Astrocyte (in vitro differentiated cells and primary cell): Measurements from ENCODE around the gene CCSER2.

Experiments used
- EZH2 ChIP-seq: IDR thresholded peaks from 2 replicates; pipeline ENCODE4 v1.6.1; 2012; ENCODE audit warnings: mild to moderate bottlenecking, low read length, inconsistent platforms; ENCODE audit not compliant: insufficient read depth
- TF ChIP-seq, protein P1 (sequence below): IDR thresholded peaks from 2 replicates; pipeline ENCODE4 v1.5.1; 2011; ENCODE audit warnings: low read depth, mild to moderate bottlenecking, inconsistent platforms, low read length, moderate library complexity; ENCODE audit not compliant: insufficient read depth

DNA sequence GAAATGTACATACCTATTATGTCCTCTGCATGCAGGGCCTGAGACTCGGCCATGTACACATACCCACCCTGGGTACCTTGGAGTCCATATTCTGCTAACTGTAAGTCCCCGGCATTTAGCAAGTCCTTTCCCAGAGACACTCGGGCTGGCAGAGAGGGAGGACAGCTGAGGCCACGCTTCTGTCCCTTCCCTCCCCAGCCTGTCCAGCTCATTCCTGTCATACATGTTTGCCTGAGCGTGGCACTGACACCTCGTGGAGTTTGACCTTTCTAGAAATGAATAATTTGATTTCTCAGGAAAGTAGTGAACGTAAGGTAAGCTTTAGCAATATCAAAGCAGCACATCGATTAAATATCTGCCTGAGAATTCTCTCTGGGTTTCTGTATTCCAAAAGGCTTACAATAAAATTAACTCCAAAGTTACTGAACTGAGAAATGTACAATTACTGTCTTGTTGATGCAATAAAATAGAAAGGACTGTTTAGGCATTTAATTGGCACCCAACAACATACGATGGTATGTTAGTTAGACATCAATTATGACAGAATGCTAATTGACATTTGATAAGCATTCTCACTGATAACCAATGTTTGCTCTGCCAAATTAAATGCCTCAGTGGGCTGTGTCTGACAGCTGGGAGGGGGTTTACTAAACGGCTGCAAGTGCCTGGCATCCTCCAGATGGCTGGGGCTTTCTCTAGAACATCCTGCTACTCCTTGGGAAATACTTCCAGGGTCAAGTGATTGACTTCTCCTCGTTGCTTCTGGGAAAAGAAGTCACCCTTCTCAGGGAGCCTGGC, 221.2 kb downstream of the CCSER2 start:
- TF ChIP-seq, protein P1, sequence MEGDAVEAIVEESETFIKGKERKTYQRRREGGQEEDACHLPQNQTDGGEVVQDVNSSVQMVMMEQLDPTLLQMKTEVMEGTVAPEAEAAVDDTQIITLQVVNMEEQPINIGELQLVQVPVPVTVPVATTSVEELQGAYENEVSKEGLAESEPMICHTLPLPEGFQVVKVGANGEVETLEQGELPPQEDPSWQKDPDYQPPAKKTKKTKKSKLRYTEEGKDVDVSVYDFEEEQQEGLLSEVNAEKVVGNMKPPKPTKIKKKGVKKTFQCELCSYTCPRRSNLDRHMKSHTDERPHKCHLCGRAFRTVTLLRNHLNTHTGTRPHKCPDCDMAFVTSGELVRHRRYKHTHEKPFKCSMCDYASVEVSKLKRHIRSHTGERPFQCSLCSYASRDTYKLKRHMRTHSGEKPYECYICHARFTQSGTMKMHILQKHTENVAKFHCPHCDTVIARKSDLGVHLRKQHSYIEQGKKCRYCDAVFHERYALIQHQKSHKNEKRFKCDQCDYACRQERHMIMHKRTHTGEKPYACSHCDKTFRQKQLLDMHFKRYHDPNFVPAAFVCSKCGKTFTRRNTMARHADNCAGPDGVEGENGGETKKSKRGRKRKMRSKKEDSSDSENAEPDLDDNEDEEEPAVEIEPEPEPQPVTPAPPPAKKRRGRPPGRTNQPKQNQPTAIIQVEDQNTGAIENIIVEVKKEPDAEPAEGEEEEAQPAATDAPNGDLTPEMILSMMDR = no peak
- TF ChIP-seq EZH2 = no peak
